Left ventricle myocardium inferior (tissue), 1 donor: ENCODE data around the gene CAV2. TPM values are rescaled to one million over a fixed set of nuclear protein-coding genes. Genes with fewer than 3 reads are reported as not detected.

Experiments
- DNase-seq: peaks from one replicate; pipeline ENCODE4 v3.0.0-alpha.2; 2020
- H3K27ac ChIP-seq: fragments of 200-600 bp; replicated peaks from 2 replicates; pipeline ENCODE4 v1.8.0; 2021
- H3K27me3 ChIP-seq: fragments of 200-600 bp; 2 replicates; pipeline ENCODE4 v1.8.0; 2021; ENCODE audit warnings: low read depth
- H3K36me3 ChIP-seq: fragments of 200-600 bp; 2 replicates; pipeline ENCODE4 v1.8.0; 2021
- H3K4me1 ChIP-seq: fragments of 200-600 bp; 2 replicates; pipeline ENCODE4 v1.8.0; 2021
- H3K4me3 ChIP-seq: fragments of 200-600 bp; 2 replicates; pipeline ENCODE4 v1.8.0; 2021; ENCODE audit warnings: mild to moderate bottlenecking, moderate library complexity
- H3K9me3 ChIP-seq: fragments of 200-600 bp; replicated peaks from 2 replicates; pipeline ENCODE4 v1.8.0; 2021
- CTCF ChIP-seq: fragments of 200-600 bp; IDR thresholded peaks from 2 replicates; pipeline ENCODE4 v1.8.0; 2021; ENCODE audit warnings: antibody characterized with exemption, mild to moderate bottlenecking, borderline replicate concordance
- intact Hi-C: fragments of 100-400 bp; cut with micrococcal nuclease; formaldehyde crosslinking; loops from one replicate; pipeline ENCODE4 v1.11.0; 2022
- total RNA-seq: library from RNA; stranded (reverse); fragmentation: NEBNext Ultra II Directional; extraction: Animal tissue kit (Norgen Biotek cat#: 25700); gene quantifications from one replicate; pipeline ENCODE4 v1.2.1, GENCODE V29; 2021
- donor health status: DM: no; HTN: yes; CAD: no; lungs with severe emphysema.

CAV2 gene
- total RNA-seq, 1 donor from 2014 or later = 196 TPM

- Histone ChIP-seq H3K36me3 (no peaks in the 10 kb centered on the region), H3K27ac (no peak overlapping the region), H3K9me3 (no peaks in the 10 kb centered on the region), H3K27me3 (no peaks in the 10 kb centered on the region), H3K4me1 (peaks cover 22% of the 10 kb centered on the region), H3K4me3 (no peak overlapping the region)
- intact Hi-C loops = no loop called here
- TF ChIP-seq CTCF = no peak
- no peak for DNase-seq
Measured at GRCh38 chr7:116455499-116455898, 44.0 kb upstream of the CAV2 start.

DNA sequence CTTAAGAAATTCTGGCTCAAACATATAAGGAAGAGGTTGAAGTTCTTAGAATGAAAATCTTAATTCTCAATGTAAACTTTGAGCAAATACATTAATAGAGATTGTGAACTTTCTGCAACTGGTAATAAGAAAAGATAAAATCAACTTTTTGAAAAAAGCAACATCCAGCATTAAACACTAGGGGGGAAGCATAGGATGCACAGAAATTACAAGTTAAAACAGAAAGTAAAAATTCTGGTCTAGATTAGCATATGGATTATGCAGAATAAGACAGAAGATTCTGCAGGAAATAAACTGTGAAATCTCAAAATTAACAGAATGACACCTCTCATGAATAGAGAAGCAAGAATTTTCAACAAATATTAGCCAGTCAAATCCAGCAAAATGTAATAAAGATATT lies 38.0 kb upstream of the CAV2 start:
- intact Hi-C loops = no loop called here
- Histone ChIP-seq H3K9me3 (no peaks in the 10 kb centered on the region), H3K4me3 (no peak overlapping the region), H3K27ac (no peak overlapping the region), H3K36me3 (no peaks in the 10 kb centered on the region), H3K27me3 (no peaks in the 10 kb centered on the region), H3K4me1 (peaks cover 22% of the 10 kb centered on the region)
- no peak for TF ChIP-seq CTCF
- DNase-seq = no peak

- Histone ChIP-seq H3K36me3 (no peaks in the 10 kb centered on the region), H3K27me3 (no peaks in the 10 kb centered on the region), H3K4me3 (no peak overlapping the region), H3K27ac (no peak overlapping the region), H3K4me1 (peaks cover 26% of the 10 kb centered on the region), H3K9me3 (no peaks in the 10 kb centered on the region)
- intact Hi-C loops = no loop called here
- DNase-seq = no peak
- no peak for TF ChIP-seq CTCF
Measured at GRCh38 chr7:116463956-116464355, 35.6 kb upstream of the CAV2 start.

- intact Hi-C loops = no loop called here
- no peak overlapping the region for H3K4me3 ChIP-seq
- DNase-seq = no peak
- H3K27ac ChIP-seq = no peak overlapping the region
- H3K27me3 ChIP-seq = no peaks in the 10 kb centered on the region
- no peak for TF ChIP-seq CTCF
- no peaks in the 10 kb centered on the region for H3K36me3 ChIP-seq
- H3K9me3 ChIP-seq = no peaks in the 10 kb centered on the region
- H3K4me1 ChIP-seq = peaks cover 26% of the 10 kb centered on the region
Measured at GRCh38 chr7:116464375-116464774, 35.2 kb upstream of the CAV2 start.

- no peak for DNase-seq
- no peak overlapping the region for H3K27ac ChIP-seq
- no peak overlapping the region for H3K4me3 ChIP-seq
- intact Hi-C loops = no loop called here
- H3K4me1 ChIP-seq = peaks cover 19% of the 10 kb centered on the region
- H3K9me3 ChIP-seq = no peaks in the 10 kb centered on the region
- H3K36me3 ChIP-seq = no peaks in the 10 kb centered on the region
- H3K27me3 ChIP-seq = no peaks in the 10 kb centered on the region
- no peak for TF ChIP-seq CTCF
Measured at GRCh38 chr7:116465125-116465524, 34.4 kb upstream of the CAV2 start.

DNA sequence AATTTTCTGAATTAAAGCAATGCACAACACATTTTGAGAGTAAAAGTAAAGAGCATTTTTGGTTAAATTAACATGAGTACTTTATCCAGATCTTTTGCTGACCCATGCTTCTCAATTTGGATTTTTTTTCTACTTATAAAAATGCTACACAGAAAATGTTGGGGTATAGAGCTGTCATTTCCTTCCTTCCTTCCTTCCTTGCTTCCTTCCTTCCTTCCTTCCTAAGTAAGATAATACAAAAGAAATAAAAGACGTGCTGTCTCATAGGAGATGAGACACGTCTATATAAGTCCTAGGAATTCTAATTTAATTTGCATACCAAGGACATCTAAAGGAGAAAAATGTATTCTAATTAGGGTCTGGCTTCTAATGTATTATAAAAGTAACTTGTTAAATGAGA lies 31.0 kb upstream of the CAV2 start:
- DNase-seq = no peak
- no peak for TF ChIP-seq CTCF

More for the DNA sequence above, 31.0 kb upstream of the CAV2 start:
- intact Hi-C loops = no loop called here
- no peak overlapping the region for H3K4me3 ChIP-seq
- H3K9me3 ChIP-seq = no peaks in the 10 kb centered on the region
- no peaks in the 10 kb centered on the region for H3K27me3 ChIP-seq
- no peak overlapping the region for H3K27ac ChIP-seq
- no peaks in the 10 kb centered on the region for H3K36me3 ChIP-seq
- peaks cover 18% of the 10 kb centered on the region for H3K4me1 ChIP-seq
